Smooth muscle cell (in vitro differentiated cells): ENCODE measurements around the gene ROM1. TPM values are rescaled to one million over a fixed set of nuclear protein-coding genes. Genes with fewer than 3 reads are reported as not detected.
A peak's percentile ranks its signal among the peaks of the same experiment; 100 is the strongest.

ENCODE experiments used
- DNase-seq: peaks from one replicate; lab custom pipeline; 2025; ENCODE audit not compliant: unreplicated experiment; lab: John Stamatoyannopoulos, UW
- H2AFZ ChIP-seq: fragments of 200-600 bp; sonication (generic); 2 replicates; pipeline ENCODE4 v1.6.0; 2016; ENCODE audit warnings: antibody characterized with exemption, low read depth, mild to moderate bottlenecking
- H3F3A ChIP-seq: fragments of 200-600 bp; sonication (generic); 2 replicates; pipeline ENCODE4 v1.6.0; 2017; ENCODE audit warnings: antibody characterized with exemption, low read depth
- H3K27ac ChIP-seq: fragments of 200-600 bp; sonication (generic); 2 replicates; pipeline ENCODE4 v1.5.1; 2016; ENCODE audit warnings: low read depth, mild to moderate bottlenecking
- H3K27me3 ChIP-seq: fragments of 200-600 bp; sonication (generic); 2 replicates; pipeline ENCODE4 v1.6.1; 2016; ENCODE audit warnings: low read depth, mild to moderate bottlenecking
- H3K36me3 ChIP-seq: fragments of 200-600 bp; sonication (generic); 2 replicates; pipeline ENCODE4 v1.5.1; 2016; ENCODE audit warnings: low read depth
- H3K4me1 ChIP-seq: fragments of 200-600 bp; sonication (generic); 2 replicates; pipeline ENCODE4 v1.5.1; 2016; ENCODE audit warnings: low read depth
- H3K4me2 ChIP-seq: fragments of 200-600 bp; sonication (generic); 2 replicates; pipeline ENCODE4 v1.6.0; 2016; ENCODE audit warnings: mild to moderate bottlenecking
- H3K4me3 ChIP-seq: fragments of 200-600 bp; sonication (generic); 2 replicates; pipeline ENCODE4 v1.5.1; 2016; ENCODE audit warnings: mild to moderate bottlenecking
- H3K79me2 ChIP-seq: fragments of 200-600 bp; sonication (generic); 2 replicates; pipeline ENCODE4 v1.6.0; 2016; ENCODE audit warnings: low read depth, mild to moderate bottlenecking
- H3K9ac ChIP-seq: fragments of 200-600 bp; sonication (generic); 2 replicates; pipeline ENCODE4 v1.6.0; 2016; ENCODE audit warnings: low read depth
- H3K9me3 ChIP-seq: fragments of 200-600 bp; sonication (generic); replicated peaks from 2 replicates; pipeline ENCODE4 v1.5.1; 2016; ENCODE audit warnings: low read depth
- H4K20me1 ChIP-seq: fragments of 200-600 bp; sonication (generic); 2 replicates; pipeline ENCODE4 v1.6.0; 2016; ENCODE audit warnings: low read depth
- WGBS: methylation state at CpG from one replicate; pipeline ENCODE4 v1.1.7; 2016; ENCODE audit warnings: low lambda C conversion rate; 5-methylcytosine and 5-hydroxymethylcytosine counted together
- polyA plus RNA-seq: library from polyadenylated mRNA; unstranded; fragments of >200 nt; fragmentation: Nextera tagmentation; extraction: Ambion mirVana; gene quantifications from 2 replicates; pipeline ENCODE4 v1.2.1, GENCODE V29; 2016
- total RNA-seq: library from RNA; depleted of rRNA; stranded (reverse); fragments of >200 nt; gene quantifications from 2 replicates; pipeline ENCODE4 v1.2.3, GENCODE V29; 2014
- TF ChIP-seq, protein P1 (sequence below): fragments of 200-600 bp; sonication (generic); IDR thresholded peaks from 2 replicates; pipeline ENCODE4 v1.5.1; 2017; ENCODE audit warnings: borderline replicate concordance, mild to moderate bottlenecking, antibody characterized with exemption; ENCODE audit not compliant: insufficient read depth, poor library complexity, severe bottlenecking

Gene ROM1
- total and polyA plus RNA-seq, 2 experiments from 2014 or later, result 1.4 to 4.0 TPM

DNA sequence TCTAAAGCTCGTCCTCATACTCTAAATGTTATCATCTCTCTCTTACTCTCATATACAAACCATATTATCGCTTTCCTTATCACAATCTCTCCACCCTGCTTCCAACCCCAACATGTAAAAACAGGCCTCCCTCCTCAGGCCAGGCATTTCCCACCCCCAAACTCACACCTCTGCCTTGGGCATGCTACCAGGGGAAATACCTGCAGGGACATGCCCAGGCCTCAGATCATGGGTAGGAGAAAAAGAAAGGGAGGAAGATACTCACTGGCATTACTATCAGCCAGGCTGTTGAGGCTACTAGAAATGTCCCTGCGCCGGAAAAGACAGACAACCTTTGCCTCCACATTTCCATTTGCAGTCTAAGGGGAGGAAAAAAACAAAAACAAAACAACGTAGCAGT lies 13.2 kb upstream of the ROM1 start:
- Histone ChIP-seq H3K36me3 (no peaks in the 10 kb centered on the region), H3K27ac (peak overlapping the region; percentile 82), H3K27me3 (no peaks in the 10 kb centered on the region), H3F3A (peaks cover 11% of the 10 kb centered on the region), H3K4me1 (peaks cover 15% of the 10 kb centered on the region), H4K20me1 (peaks cover 31% of the 10 kb centered on the region), H3K79me2 (peaks cover 30% of the 10 kb centered on the region), H3K4me2 (peak overlapping the region; percentile 95), H3K4me3 (peak overlapping the region; percentile 91), H3K9me3 (no peaks in the 10 kb centered on the region), H2AFZ (no peak overlapping the region), H3K9ac (peak overlapping the region; percentile 97)
- 46% methylated on average over 5 of the region's 5 CpGs for WGBS
- no peak for DNase-seq
- TF ChIP-seq, protein P1, sequence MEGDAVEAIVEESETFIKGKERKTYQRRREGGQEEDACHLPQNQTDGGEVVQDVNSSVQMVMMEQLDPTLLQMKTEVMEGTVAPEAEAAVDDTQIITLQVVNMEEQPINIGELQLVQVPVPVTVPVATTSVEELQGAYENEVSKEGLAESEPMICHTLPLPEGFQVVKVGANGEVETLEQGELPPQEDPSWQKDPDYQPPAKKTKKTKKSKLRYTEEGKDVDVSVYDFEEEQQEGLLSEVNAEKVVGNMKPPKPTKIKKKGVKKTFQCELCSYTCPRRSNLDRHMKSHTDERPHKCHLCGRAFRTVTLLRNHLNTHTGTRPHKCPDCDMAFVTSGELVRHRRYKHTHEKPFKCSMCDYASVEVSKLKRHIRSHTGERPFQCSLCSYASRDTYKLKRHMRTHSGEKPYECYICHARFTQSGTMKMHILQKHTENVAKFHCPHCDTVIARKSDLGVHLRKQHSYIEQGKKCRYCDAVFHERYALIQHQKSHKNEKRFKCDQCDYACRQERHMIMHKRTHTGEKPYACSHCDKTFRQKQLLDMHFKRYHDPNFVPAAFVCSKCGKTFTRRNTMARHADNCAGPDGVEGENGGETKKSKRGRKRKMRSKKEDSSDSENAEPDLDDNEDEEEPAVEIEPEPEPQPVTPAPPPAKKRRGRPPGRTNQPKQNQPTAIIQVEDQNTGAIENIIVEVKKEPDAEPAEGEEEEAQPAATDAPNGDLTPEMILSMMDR, result no peak

DNA sequence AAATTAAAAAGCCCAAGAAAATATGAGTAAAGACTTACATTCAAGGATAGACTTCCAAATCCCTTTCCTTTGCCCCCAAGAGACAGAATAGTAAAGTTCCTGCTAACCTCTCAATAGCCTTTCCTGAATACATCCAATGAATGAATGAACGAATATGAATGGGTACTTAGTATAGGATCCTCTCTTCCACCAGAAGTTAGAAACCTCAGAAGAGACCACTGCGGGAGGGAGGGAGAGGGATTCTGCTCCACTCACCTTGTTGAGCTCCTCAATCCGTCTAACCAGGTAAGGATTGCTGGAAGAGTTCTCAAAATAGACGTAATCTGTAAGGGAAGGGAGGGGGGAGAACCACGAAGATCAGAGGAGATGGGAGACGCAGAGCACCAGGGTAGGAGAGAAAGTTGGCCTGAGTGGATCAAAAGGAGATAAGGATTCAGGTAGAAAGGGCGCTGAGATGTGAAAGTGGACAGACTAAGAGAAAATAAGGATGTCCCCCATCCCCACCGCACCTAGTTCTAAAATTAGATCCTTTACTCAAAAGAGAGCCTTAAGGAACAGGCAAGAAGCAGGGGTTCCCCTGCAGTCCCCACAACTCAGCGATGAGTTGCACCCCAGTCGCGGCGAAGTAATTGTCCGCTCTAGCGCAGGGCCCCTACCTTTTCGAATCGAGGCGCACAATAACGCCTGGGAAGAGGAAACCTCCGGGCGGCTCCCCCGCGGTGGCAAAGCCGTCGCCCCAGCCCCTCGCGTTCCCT lies 12.5 kb upstream of the ROM1 start:
- Histone ChIP-seq H2AFZ (peak overlapping the region; percentile 89), H3K79me2 (peaks cover 30% of the 10 kb centered on the region), H3K9ac (peak overlapping the region; percentile 97), H3K36me3 (no peaks in the 10 kb centered on the region), H3K4me3 (peak overlapping the region; percentile 91), H4K20me1 (peaks cover 31% of the 10 kb centered on the region), H3K9me3 (no peaks in the 10 kb centered on the region), H3K27me3 (no peaks in the 10 kb centered on the region), H3K4me2 (peak overlapping the region; percentile 95), H3K4me1 (peaks cover 19% of the 10 kb centered on the region), H3K27ac (peak overlapping the region; percentile 82), H3F3A (peaks cover 11% of the 10 kb centered on the region)
- TF ChIP-seq, protein P1, result no peak
- 2% methylated on average over 21 of the region's 26 CpGs for WGBS
- DNase-seq, result no peak

DNA sequence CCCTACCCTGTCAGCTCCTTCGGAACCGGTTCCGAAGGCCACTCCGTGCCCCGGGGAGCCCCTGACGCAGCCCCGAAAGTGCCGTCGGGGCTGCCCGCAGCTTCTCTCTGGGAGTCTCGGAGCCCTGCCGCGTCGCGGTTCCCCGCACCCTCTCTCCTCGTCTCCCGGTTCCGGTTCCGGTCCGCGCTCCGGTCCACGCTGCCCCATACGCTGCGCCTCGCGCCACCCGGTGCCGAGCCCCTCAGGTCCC lies 12.0 kb upstream of the ROM1 start:
- H3K4me2 ChIP-seq, result peak overlapping the region; percentile 95
- DNase-seq, result no peak
- peaks cover 30% of the 10 kb centered on the region for H3K79me2 ChIP-seq

More for the DNA sequence above, 12.0 kb upstream of the ROM1 start:
- under 1% methylated on average over 27 of the region's 30 CpGs for WGBS
- Histone ChIP-seq H3K4me3 (peak overlapping the region; percentile 91), H3K9ac (peak overlapping the region; percentile 97), H3F3A (peaks cover 11% of the 10 kb centered on the region), H3K27ac (peak overlapping the region; percentile 82), H3K27me3 (no peaks in the 10 kb centered on the region), H4K20me1 (peaks cover 31% of the 10 kb centered on the region), H3K9me3 (no peaks in the 10 kb centered on the region), H3K4me1 (peaks cover 19% of the 10 kb centered on the region), H2AFZ (peak overlapping the region; percentile 89), H3K36me3 (no peaks in the 10 kb centered on the region)
- TF ChIP-seq, protein P1, result no peak
